Loucy (cell line): Measurements from ENCODE around the gene MYL10.

Experiments
- H2AFZ ChIP-seq: fragments of 200-600 bp; sonication (generic); 2 replicates; pipeline ENCODE4 v1.6.0; 2016; ENCODE audit warnings: antibody characterized with exemption, mild to moderate bottlenecking, low read length, moderate library complexity
- H3F3A ChIP-seq: fragments of 200-600 bp; 2 replicates; pipeline ENCODE4 v1.6.0; 2016; ENCODE audit warnings: antibody characterized with exemption, low read depth, mild to moderate bottlenecking
- H3K27me3 ChIP-seq: fragments of 200-600 bp; sonication (generic); 2 replicates; pipeline ENCODE4 v1.6.1; 2014; ENCODE audit warnings: low read length, mild to moderate bottlenecking; ENCODE audit not compliant: insufficient read depth, poor library complexity, severe bottlenecking
- H3K36me3 ChIP-seq: fragments of 200-600 bp; sonication (generic); 2 replicates; pipeline ENCODE4 v1.6.1; 2016; ENCODE audit warnings: low read length; ENCODE audit not compliant: insufficient read depth
- H3K4me1 ChIP-seq: fragments of 200-600 bp; sonication (generic); 2 replicates; pipeline ENCODE4 v1.5.1; 2014; ENCODE audit warnings: low read length, mild to moderate bottlenecking; ENCODE audit not compliant: insufficient read depth, poor library complexity, severe bottlenecking
- H3K4me2 ChIP-seq: fragments of 200-600 bp; sonication (generic); 2 replicates; pipeline ENCODE4 v1.6.0; 2014; ENCODE audit warnings: antibody characterized with exemption, low read length, low read depth, mild to moderate bottlenecking; ENCODE audit not compliant: poor library complexity, severe bottlenecking
- H3K4me3 ChIP-seq: fragments of 200-600 bp; sonication (generic); 2 replicates; pipeline ENCODE4 v1.5.1; 2014; ENCODE audit warnings: low read length, mild to moderate bottlenecking, mixed read lengths; ENCODE audit not compliant: poor library complexity, severe bottlenecking
- H3K79me2 ChIP-seq: fragments of 200-600 bp; sonication (generic); 2 replicates; pipeline ENCODE4 v1.6.1; 2014; ENCODE audit warnings: low read length; ENCODE audit not compliant: insufficient read depth
- H3K9ac ChIP-seq: fragments of 200-600 bp; sonication (generic); 2 replicates; pipeline ENCODE4 v1.6.0; 2014; ENCODE audit warnings: mild to moderate bottlenecking, low read depth, low read length, moderate library complexity; ENCODE audit not compliant: poor library complexity, severe bottlenecking
- H3K9me2 ChIP-seq: fragments of 200-600 bp; sonication (generic); replicated peaks from 2 replicates; pipeline ENCODE4 v1.6.1; 2016; ENCODE audit warnings: low read depth, low read length, mixed read lengths
- H3K9me3 ChIP-seq: fragments of 200-600 bp; sonication (generic); 2 replicates; pipeline ENCODE4 v1.6.1; 2014; ENCODE audit warnings: mild to moderate bottlenecking, antibody characterized with exemption, low read length, low read depth; ENCODE audit not compliant: insufficient read depth
- H4K20me1 ChIP-seq: fragments of 200-600 bp; sonication (generic); 2 replicates; pipeline ENCODE4 v1.6.0; 2014; ENCODE audit warnings: antibody characterized with exemption, low read length, mild to moderate bottlenecking; ENCODE audit not compliant: insufficient read depth, poor library complexity, severe bottlenecking
- CTCF ChIP-seq: fragments of 200-600 bp; sonication (generic); conservative IDR thresholded peaks from 2 replicates; pipeline ENCODE4 v1.5.1; 2014; ENCODE audit warnings: mild to moderate bottlenecking, antibody characterized with exemption, low read length
- EZH2phosphoT487 ChIP-seq: fragments of 200-600 bp; IDR thresholded peaks from 2 replicates; pipeline ENCODE4 v1.6.1; 2018; ENCODE audit warnings: antibody characterized with exemption, mild to moderate bottlenecking, moderate library complexity, borderline replicate concordance

Gene MYL10

DNA sequence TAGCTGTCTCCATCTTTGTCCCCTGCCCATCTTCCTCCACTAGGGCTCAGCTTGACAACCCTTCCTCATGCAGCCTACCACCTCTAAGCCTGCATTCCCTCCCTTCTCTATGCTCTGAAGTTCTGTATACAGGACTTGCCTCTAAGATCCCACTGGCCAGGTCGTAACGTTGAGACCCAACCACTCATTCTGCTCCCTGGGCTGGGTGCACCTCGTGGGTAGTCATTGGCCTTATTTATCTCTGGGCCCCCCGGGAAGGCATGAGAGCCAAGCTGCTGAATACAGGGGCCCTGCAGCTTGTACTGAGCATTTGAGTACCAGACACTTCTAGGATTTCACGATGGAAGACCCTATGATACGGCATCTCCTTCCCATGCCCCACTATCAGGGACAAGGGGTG is 31.2 kb downstream of the MYL10 start:
- Histone ChIP-seq H4K20me1 (no peaks in the 10 kb centered on the region), H3K4me1 (no peaks in the 10 kb centered on the region), H3K4me2 (no peak overlapping the region), H3K9me3 (no peaks in the 10 kb centered on the region), H3K27me3 (no peaks in the 10 kb centered on the region), H3F3A (no peaks in the 10 kb centered on the region), H3K79me2 (no peaks in the 10 kb centered on the region), H2AFZ (no peak overlapping the region), H3K9ac (no peak overlapping the region), H3K36me3 (no peaks in the 10 kb centered on the region), H3K9me2 (no peaks in the 10 kb centered on the region), H3K4me3 (no peak overlapping the region)
- TF ChIP-seq EZH2phosphoT487 (no peak), CTCF (no peak)

GRCh38 chr7:101596898-101597297 is 32.2 kb downstream of the MYL10 start:
- Histone ChIP-seq H3K36me3 (no peaks in the 10 kb centered on the region), H2AFZ (no peak overlapping the region)
- TF ChIP-seq CTCF: no peak
- TF ChIP-seq EZH2phosphoT487: no peak

GRCh38 chr7:101595766-101596537 is 33.1 kb downstream of the MYL10 start:
- H3K4me2 ChIP-seq: no peak overlapping the region
- no peaks in the 10 kb centered on the region for H3K9me2 ChIP-seq
- no peak overlapping the region for H3K9ac ChIP-seq
- H3K79me2 ChIP-seq: no peaks in the 10 kb centered on the region
- H3K4me3 ChIP-seq: no peak overlapping the region
- no peaks in the 10 kb centered on the region for H3K4me1 ChIP-seq
- H3K36me3 ChIP-seq: no peaks in the 10 kb centered on the region
- TF ChIP-seq EZH2phosphoT487: no peak
- TF ChIP-seq CTCF: no peak
- H3F3A ChIP-seq: no peaks in the 10 kb centered on the region
- no peak overlapping the region for H2AFZ ChIP-seq
- no peaks in the 10 kb centered on the region for H3K9me3 ChIP-seq
- no peaks in the 10 kb centered on the region for H4K20me1 ChIP-seq
- no peaks in the 10 kb centered on the region for H3K27me3 ChIP-seq

More at GRCh38 chr7:101596898-101597297, 32.2 kb downstream of the MYL10 start:
- H3K4me2 ChIP-seq: no peak overlapping the region
- no peaks in the 10 kb centered on the region for H3K79me2 ChIP-seq
- no peaks in the 10 kb centered on the region for H3K9me2 ChIP-seq
- no peaks in the 10 kb centered on the region for H3K4me1 ChIP-seq
- no peaks in the 10 kb centered on the region for H3K27me3 ChIP-seq
- no peak overlapping the region for H3K9ac ChIP-seq
- no peaks in the 10 kb centered on the region for H3F3A ChIP-seq
- no peaks in the 10 kb centered on the region for H3K9me3 ChIP-seq
- H4K20me1 ChIP-seq: no peaks in the 10 kb centered on the region
- H3K4me3 ChIP-seq: no peak overlapping the region
